GM23248 (cell line): ENCODE results near the gene SYT1.

Experiments
- EZH2 ChIP-seq: fragments of 200-600 bp; sonication (generic); IDR thresholded peaks from 2 replicates; pipeline ENCODE4 v1.6.1; 2018; ENCODE audit warnings: antibody characterized with exemption, mild to moderate bottlenecking; ENCODE audit not compliant: insufficient read depth, poor library complexity, severe bottlenecking
- EZH2phosphoT487 ChIP-seq: fragments of 200-600 bp; sonication (generic); IDR thresholded peaks from 2 replicates; pipeline ENCODE4 v1.6.1; 2018; ENCODE audit warnings: antibody characterized with exemption, moderate library complexity, mild to moderate bottlenecking, low read depth; ENCODE audit not compliant: insufficient read depth

DNA sequence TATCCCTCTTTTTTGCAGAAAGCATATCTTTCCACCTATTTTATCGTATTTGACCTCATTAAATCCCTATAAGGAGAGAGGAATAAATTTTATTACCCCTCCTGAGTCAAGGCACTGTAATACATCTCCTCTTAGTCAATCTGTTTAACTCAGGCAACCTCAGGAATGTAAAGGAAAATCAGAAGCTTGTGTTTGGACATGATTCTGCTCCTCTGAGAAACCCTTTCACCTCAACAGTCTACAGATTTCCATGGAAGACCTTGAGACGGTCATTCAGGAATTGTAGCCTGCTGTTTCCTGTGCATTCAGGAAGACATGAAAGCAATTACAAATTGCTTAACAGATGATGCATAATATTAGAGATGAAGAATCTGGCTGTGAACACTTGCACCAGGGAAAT, 465.4 kb downstream of the SYT1 start:
- TF ChIP-seq EZH2, result no peak
- no peak for TF ChIP-seq EZH2phosphoT487
